SK-N-SH treated with all-trans-retinoic acid at 6 μM for 48 hours (cell line): ENCODE results near the gene SHCBP1L.

Source experiments
- ATAC-seq: fragments of 200-7000 bp; cut with Tn5 transposase; 3 replicates; pipeline ENCODE4 v1.9.1; 2020; ENCODE audit warnings: mild to moderate bottlenecking, moderate library complexity
- ARNTL ChIP-seq: fragments of 450-650 bp; formaldehyde crosslinking; IDR thresholded peaks from 2 replicates; pipeline ENCODE4 v1.5.0; 2020; ENCODE audit warnings: low read depth, mild to moderate bottlenecking, moderate library complexity, borderline replicate concordance
- BACH2 ChIP-seq: fragments of 250-450 bp; sonication (Bioruptor Pico); IDR thresholded peaks from 2 replicates; pipeline ENCODE4 v1.9.0; 2021; ENCODE audit warnings: mild to moderate bottlenecking, borderline replicate concordance
- CREB5 ChIP-seq: fragments of 250-450 bp; sonication (Bioruptor Pico); IDR thresholded peaks from 2 replicates; pipeline ENCODE4 v1.5.1; 2020; ENCODE audit warnings: low read depth, mild to moderate bottlenecking, moderate library complexity
- CSDC2 ChIP-seq: fragments of 250-450 bp; sonication (Bioruptor Pico); IDR thresholded peaks from 2 replicates; pipeline ENCODE4 v1.5.0; 2020; ENCODE audit warnings: mild to moderate bottlenecking, moderate library complexity
- CSRNP3 ChIP-seq: fragments of 250-450 bp; sonication (Bioruptor Pico); IDR thresholded peaks from 2 replicates; pipeline ENCODE4 v1.5.1; 2021; ENCODE audit warnings: mild to moderate bottlenecking, moderate library complexity
- GLIS3 ChIP-seq: fragments of 250-450 bp; sonication (Bioruptor Pico); IDR thresholded peaks from 2 replicates; pipeline ENCODE4 v1.5.0; 2020; ENCODE audit warnings: mild to moderate bottlenecking, moderate library complexity
- ISL1 ChIP-seq: fragments of 250-450 bp; sonication (Bioruptor Pico); IDR thresholded peaks from 2 replicates; pipeline ENCODE4 v2.1.2; 2022; ENCODE audit warnings: mild to moderate bottlenecking, moderate library complexity
- OSR1 ChIP-seq: fragments of 250-450 bp; sonication (Bioruptor Pico); IDR thresholded peaks from 2 replicates; pipeline ENCODE4 v1.8.0; 2022; ENCODE audit warnings: moderate library complexity, mild to moderate bottlenecking, inconsistent platforms
- PATZ1 ChIP-seq: fragments of 250-450 bp; sonication (Bioruptor Pico); IDR thresholded peaks from 2 replicates; pipeline ENCODE4 v1.8.0; 2020; ENCODE audit warnings: mild to moderate bottlenecking, moderate library complexity, borderline replicate concordance
- POU6F1 ChIP-seq: fragments of 250-450 bp; sonication (Bioruptor Pico); IDR thresholded peaks from 2 replicates; pipeline ENCODE4 v1.8.0; 2021; ENCODE audit warnings: low read depth, mild to moderate bottlenecking, moderate library complexity, borderline replicate concordance
- PPARA ChIP-seq: fragments of 250-450 bp; sonication (Bioruptor Pico); IDR thresholded peaks from 2 replicates; pipeline ENCODE4 v1.5.0; 2020; ENCODE audit warnings: mild to moderate bottlenecking, borderline replicate concordance
- RARB ChIP-seq: fragments of 250-450 bp; sonication (Bioruptor Pico); IDR thresholded peaks from 2 replicates; pipeline ENCODE4 v1.8.0; 2021; ENCODE audit warnings: mild to moderate bottlenecking, moderate library complexity
- SNAI2 ChIP-seq: fragments of 250-450 bp; sonication (Bioruptor Pico); IDR thresholded peaks from 2 replicates; pipeline ENCODE4 v1.5.0; 2020; ENCODE audit warnings: mild to moderate bottlenecking, moderate library complexity
- TCF4 ChIP-seq: fragments of 250-450 bp; sonication (Bioruptor Pico); IDR thresholded peaks from 2 replicates; pipeline ENCODE4 v1.8.0; 2021; ENCODE audit warnings: mild to moderate bottlenecking, moderate library complexity, borderline replicate concordance
- TOX ChIP-seq: fragments of 250-450 bp; sonication (Bioruptor Pico); IDR thresholded peaks from 2 replicates; pipeline ENCODE4 v1.8.0; 2021; ENCODE audit warnings: mild to moderate bottlenecking, moderate library complexity, borderline replicate concordance
- ZC3H10 ChIP-seq: fragments of 250-450 bp; sonication (Bioruptor Pico); IDR thresholded peaks from 2 replicates; pipeline ENCODE4 v1.5.1; 2021; ENCODE audit warnings: mild to moderate bottlenecking, moderate library complexity
- ZFP3 ChIP-seq: fragments of 250-450 bp; sonication (Bioruptor Pico); IDR thresholded peaks from 2 replicates; pipeline ENCODE4 v1.5.0; 2020; ENCODE audit warnings: mild to moderate bottlenecking, moderate library complexity
- ZFP30 ChIP-seq: fragments of 450-650 bp; formaldehyde crosslinking; IDR thresholded peaks from 2 replicates; pipeline ENCODE4 v1.5.0; 2022; ENCODE audit warnings: mild to moderate bottlenecking, moderate library complexity
- ZNF565 ChIP-seq: fragments of 450-650 bp; formaldehyde crosslinking; conservative IDR thresholded peaks from 2 replicates; pipeline ENCODE4 v1.5.0; 2020; ENCODE audit warnings: low read depth, mild to moderate bottlenecking, moderate library complexity
- ZNF70 ChIP-seq: fragments of 450-650 bp; formaldehyde crosslinking; IDR thresholded peaks from 2 replicates; pipeline ENCODE4 v1.5.0; 2020; ENCODE audit warnings: mild to moderate bottlenecking, moderate library complexity
- ZNF8 ChIP-seq: fragments of 450-650 bp; formaldehyde crosslinking; IDR thresholded peaks from 2 replicates; pipeline ENCODE4 v1.5.0; 2020; ENCODE audit warnings: mild to moderate bottlenecking, moderate library complexity
- TF ChIP-seq, protein P1 (sequence below): fragments of 250-450 bp; sonication (Bioruptor Pico); IDR thresholded peaks from 2 replicates; pipeline ENCODE4 v1.5.0; 2020; ENCODE audit warnings: mild to moderate bottlenecking, moderate library complexity

SHCBP1L gene

GRCh38 chr1:182861994-182862393 is 91.0 kb downstream of the SHCBP1L start:
- no peak for TF ChIP-seq CREB5 (CRISPR knock-in tag)
- no peak for TF ChIP-seq ZFP30
- no peak for TF ChIP-seq PPARA (CRISPR knock-in tag)
- TF ChIP-seq OSR1 (CRISPR knock-in tag): no peak
- TF ChIP-seq TOX (CRISPR knock-in tag): no peak; the same call in 1 of the 2 replicates
- TF ChIP-seq TCF4 (CRISPR knock-in tag): no peak
- ATAC-seq: peak; percentile 12; the same call in 1 of the 3 replicates

GRCh38 chr1:182860658-182861057 is 92.3 kb downstream of the SHCBP1L start:
- no peak for TF ChIP-seq ZNF70 (CRISPR knock-in tag)
- TF ChIP-seq, protein P1, sequence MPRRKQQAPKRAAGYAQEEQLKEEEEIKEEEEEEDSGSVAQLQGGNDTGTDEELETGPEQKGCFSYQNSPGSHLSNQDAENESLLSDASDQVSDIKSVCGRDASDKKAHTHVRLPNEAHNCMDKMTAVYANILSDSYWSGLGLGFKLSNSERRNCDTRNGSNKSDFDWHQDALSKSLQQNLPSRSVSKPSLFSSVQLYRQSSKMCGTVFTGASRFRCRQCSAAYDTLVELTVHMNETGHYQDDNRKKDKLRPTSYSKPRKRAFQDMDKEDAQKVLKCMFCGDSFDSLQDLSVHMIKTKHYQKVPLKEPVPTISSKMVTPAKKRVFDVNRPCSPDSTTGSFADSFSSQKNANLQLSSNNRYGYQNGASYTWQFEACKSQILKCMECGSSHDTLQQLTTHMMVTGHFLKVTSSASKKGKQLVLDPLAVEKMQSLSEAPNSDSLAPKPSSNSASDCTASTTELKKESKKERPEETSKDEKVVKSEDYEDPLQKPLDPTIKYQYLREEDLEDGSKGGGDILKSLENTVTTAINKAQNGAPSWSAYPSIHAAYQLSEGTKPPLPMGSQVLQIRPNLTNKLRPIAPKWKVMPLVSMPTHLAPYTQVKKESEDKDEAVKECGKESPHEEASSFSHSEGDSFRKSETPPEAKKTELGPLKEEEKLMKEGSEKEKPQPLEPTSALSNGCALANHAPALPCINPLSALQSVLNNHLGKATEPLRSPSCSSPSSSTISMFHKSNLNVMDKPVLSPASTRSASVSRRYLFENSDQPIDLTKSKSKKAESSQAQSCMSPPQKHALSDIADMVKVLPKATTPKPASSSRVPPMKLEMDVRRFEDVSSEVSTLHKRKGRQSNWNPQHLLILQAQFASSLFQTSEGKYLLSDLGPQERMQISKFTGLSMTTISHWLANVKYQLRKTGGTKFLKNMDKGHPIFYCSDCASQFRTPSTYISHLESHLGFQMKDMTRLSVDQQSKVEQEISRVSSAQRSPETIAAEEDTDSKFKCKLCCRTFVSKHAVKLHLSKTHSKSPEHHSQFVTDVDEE (CRISPR knock-in tag): no peak
- no peak for TF ChIP-seq ARNTL (CRISPR knock-in tag)
- no peak for TF ChIP-seq BACH2 (CRISPR knock-in tag)
- TF ChIP-seq TCF4 (CRISPR knock-in tag): no peak
- TF ChIP-seq CSDC2 (CRISPR knock-in tag): no peak
- no peak for TF ChIP-seq ZFP3 (CRISPR knock-in tag)
- TF ChIP-seq POU6F1 (CRISPR knock-in tag): no peak
- no peak for TF ChIP-seq ZNF8 (CRISPR knock-in tag)
- TF ChIP-seq PATZ1 (CRISPR knock-in tag): no peak
- TF ChIP-seq ZC3H10 (CRISPR knock-in tag): no peak
- TF ChIP-seq CSRNP3: no peak
- TF ChIP-seq RARB (CRISPR knock-in tag): no peak
- no peak for TF ChIP-seq ZFP30
- TF ChIP-seq SNAI2 (CRISPR knock-in tag): no peak
- no peak for TF ChIP-seq ZNF565
- no peak for TF ChIP-seq PPARA (CRISPR knock-in tag)
- TF ChIP-seq CREB5 (CRISPR knock-in tag): no peak
- TF ChIP-seq GLIS3 (CRISPR knock-in tag): no peak
- TF ChIP-seq ISL1 (CRISPR knock-in tag): no peak
- no peak for ATAC-seq
